ENCODE data around the gene LPP.

The LPP gene

GRCh38 chr3:188524052-188524451 lies 370.1 kb downstream of the LPP start:
- H3K27me3 ChIP-seq (replicated peaks) = no peaks in the 10 kb centered on the region
- TF ChIP-seq CTCF (IDR thresholded peaks at IDR 0.05; ENCODE audit: low read depth, low read length, missing control alignments) = no peak
- no peaks in the 10 kb centered on the region for H3K36me3 ChIP-seq (replicated peaks)
- H3K27ac ChIP-seq = no peak overlapping the region
- no peak for DNase-seq
- in situ Hi-C loops (cut with HindIII; ENCODE audit: low pct_ligation_motif_present, low sequenced_read_pairs) = loop anchor here (25.0 kb wide), 1 partner anchor 787 kb away; the partner anchor contains the start of gene BCL6
- no peak overlapping the region for H3K4me3 ChIP-seq (ENCODE audit: low read depth, low read length)

- no peak for DNase-seq
- in situ Hi-C loops (cut with HindIII; ENCODE audit: low pct_ligation_motif_present, low sequenced_read_pairs) = no loop called here
- no peaks in the 10 kb centered on the region for H3K36me3 ChIP-seq (replicated peaks)
- H3K27me3 ChIP-seq (replicated peaks) = no peaks in the 10 kb centered on the region
- H3K4me3 ChIP-seq (ENCODE audit: low read depth, low read length) = no peak overlapping the region
- H3K27ac ChIP-seq = no peak overlapping the region
- no peak for TF ChIP-seq CTCF (IDR thresholded peaks at IDR 0.05; ENCODE audit: low read depth, low read length, missing control alignments)
These were observed 372.1 kb downstream of the LPP start for GRCh38 chr3:188526057-188526456.

DNA sequence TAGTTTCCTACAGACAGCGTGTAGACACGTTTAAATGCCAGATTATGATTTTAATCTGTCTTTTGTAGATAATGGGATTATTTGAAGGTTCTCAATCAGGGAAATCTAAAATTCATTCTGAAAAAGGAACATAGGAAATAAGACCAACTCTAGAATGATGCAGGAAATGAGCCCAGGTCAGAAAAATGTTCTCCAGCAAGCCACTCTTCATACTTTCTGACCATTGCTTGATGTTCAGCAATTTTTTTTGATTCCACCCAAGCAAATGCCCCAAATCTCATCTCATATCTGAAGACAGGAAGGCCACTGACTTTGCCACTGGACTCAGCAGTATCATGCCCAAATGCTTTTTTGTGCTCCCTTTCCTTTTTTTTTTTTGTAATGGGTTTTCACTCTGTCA lies 373.4 kb downstream of the LPP start:
- no peak overlapping the region for H3K27ac ChIP-seq
- no peak for DNase-seq
- H3K4me3 ChIP-seq (ENCODE audit: low read depth, low read length) = no peak overlapping the region
- in situ Hi-C loops (cut with HindIII; ENCODE audit: low pct_ligation_motif_present, low sequenced_read_pairs) = no loop called here
- H3K36me3 ChIP-seq (replicated peaks) = no peaks in the 10 kb centered on the region
- H3K27me3 ChIP-seq (replicated peaks) = no peaks in the 10 kb centered on the region
- TF ChIP-seq CTCF (IDR thresholded peaks at IDR 0.05; ENCODE audit: low read depth, low read length, missing control alignments) = no peak

- Histone ChIP-seq H3K27me3 (replicated peaks) (no peaks in the 10 kb centered on the region), H3K4me3 (ENCODE audit: low read depth, low read length) (no peak overlapping the region), H3K36me3 (replicated peaks) (no peaks in the 10 kb centered on the region), H3K27ac (no peak overlapping the region)
- TF ChIP-seq CTCF (IDR thresholded peaks at IDR 0.05; ENCODE audit: low read depth, low read length, missing control alignments) = no peak
- in situ Hi-C loops (cut with HindIII; ENCODE audit: low pct_ligation_motif_present, low sequenced_read_pairs) = no loop called here
- DNase-seq = no peak
These were observed 374.4 kb downstream of the LPP start for GRCh38 chr3:188528396-188528795.

DNA sequence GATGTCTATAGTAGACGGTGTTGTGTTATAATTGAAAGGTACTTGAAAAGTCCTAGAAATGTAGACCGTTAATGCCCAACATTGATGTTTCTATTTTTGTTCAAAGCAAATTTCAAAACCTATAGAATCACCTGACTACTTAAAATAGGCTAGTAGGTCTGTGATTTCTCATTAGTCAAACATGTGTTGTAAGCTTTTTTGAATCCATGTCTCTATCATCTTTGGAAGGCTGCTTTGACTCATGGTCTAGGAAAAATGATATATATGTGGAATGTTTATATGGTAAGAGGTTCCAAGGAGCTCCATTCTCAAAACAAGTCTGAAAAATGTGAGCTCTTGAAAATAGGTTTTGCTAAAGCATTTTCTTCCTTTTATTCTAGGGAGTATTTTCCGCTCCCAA lies 375.3 kb downstream of the LPP start:
- H3K27me3 ChIP-seq (replicated peaks) = no peaks in the 10 kb centered on the region
- H3K4me3 ChIP-seq (ENCODE audit: low read depth, low read length) = no peak overlapping the region
- no peaks in the 10 kb centered on the region for H3K36me3 ChIP-seq (replicated peaks)
- in situ Hi-C loops (cut with HindIII; ENCODE audit: low pct_ligation_motif_present, low sequenced_read_pairs) = no loop called here
- no peak overlapping the region for H3K27ac ChIP-seq
- TF ChIP-seq CTCF (IDR thresholded peaks at IDR 0.05; ENCODE audit: low read depth, low read length, missing control alignments) = no peak
- DNase-seq = no peak

GRCh38 chr3:188530226-188530625 lies 376.3 kb downstream of the LPP start:
- TF ChIP-seq CTCF (IDR thresholded peaks at IDR 0.05; ENCODE audit: low read depth, low read length, missing control alignments) = no peak
- no peak for DNase-seq
- no peaks in the 10 kb centered on the region for H3K36me3 ChIP-seq (replicated peaks)
- no peak overlapping the region for H3K27ac ChIP-seq
- in situ Hi-C loops (cut with HindIII; ENCODE audit: low pct_ligation_motif_present, low sequenced_read_pairs) = no loop called here
- no peaks in the 10 kb centered on the region for H3K27me3 ChIP-seq (replicated peaks)
- no peak overlapping the region for H3K4me3 ChIP-seq (ENCODE audit: low read depth, low read length)
